ENCODE measurements around the gene XKR7. TPM values are rescaled to one million over a fixed set of nuclear protein-coding genes. Genes with fewer than 3 reads are reported as not detected.

Gene XKR7
- total and polyA plus RNA-seq, 2 donors (not counting 1 experiment from before 2014, with no cell fraction given): 0.05 to 0.12 TPM

DNA sequence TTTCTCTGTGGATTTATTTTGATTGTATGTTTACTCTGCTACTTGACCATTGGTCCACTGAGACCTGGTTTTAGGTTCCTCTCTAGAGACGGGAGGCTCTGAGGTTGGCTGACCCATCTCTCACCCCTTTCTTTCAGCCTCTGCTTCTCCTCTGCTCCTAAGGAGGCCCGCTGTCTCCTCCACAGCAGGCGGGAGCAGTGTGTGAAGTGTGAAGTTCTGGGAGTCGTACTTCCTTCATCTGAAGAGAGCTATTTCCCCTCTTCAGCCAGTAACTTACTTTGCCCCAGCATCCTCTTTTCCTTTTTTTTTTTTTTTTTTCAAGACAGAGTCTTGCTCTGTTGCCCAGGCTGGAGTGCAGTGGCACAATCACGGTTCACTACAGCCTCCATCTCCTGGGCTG is 37.2 kb upstream of the XKR7 start:
- Mint-ChIP-seq H3K4me1 (no peaks in the 10 kb centered on the region), H3K9me3 (ENCODE audit: insufficient read depth) (no peaks in the 10 kb centered on the region), H3K4me3 (no peak overlapping the region), H3K27me3 (peaks cover 5% of the 10 kb centered on the region), H3K27ac (no peak overlapping the region)
- Histone ChIP-seq H3K9me3 (ENCODE audit: control extremely low read depth in 1 of 3, control insufficient read depth in 2 of 3, insufficient read depth in 1 of 3, low read length in 2 of 3) (no peaks in the 10 kb centered on the region), H3K27me3 (replicated peaks in 1 of 4; ENCODE audit: control extremely low read depth in 1 of 4, control insufficient read depth in 3 of 4, insufficient read depth in 4 of 4, low read length in 3 of 4) (no peaks in the 10 kb centered on the region), H3K4me1 (ENCODE audit: control insufficient read depth in 2 of 2, insufficient read depth in 2 of 2, low read length in 2 of 2) (no peaks in the 10 kb centered on the region), H3K27ac (ENCODE audit: low read length in 2 of 2) (no peak overlapping the region), H3K4me3 (ENCODE audit: control extremely low read depth in 1 of 5, extremely low read depth in 1 of 5, insufficient read depth in 1 of 5, low read depth in 2 of 5, low read length in 4 of 5) (no peak overlapping the region), H3K36me3 (replicated peaks in 1 of 2; ENCODE audit: control extremely low read depth in 1 of 2, control insufficient read depth in 1 of 2, extremely low read depth in 1 of 2, insufficient read depth in 2 of 2, low read length in 1 of 2) (no peaks in the 10 kb centered on the region), H2AFZ (ENCODE audit: insufficient read depth, low read depth, low read length, poor library complexity, severe bottlenecking) (no peak overlapping the region), H3K9ac (ENCODE audit: low read length) (no peak overlapping the region), H4K20me1 (ENCODE audit: control insufficient read depth, insufficient read depth, low read length, poor library complexity, severe bottlenecking) (no peaks in the 10 kb centered on the region), H3K4me2 (replicated peaks; ENCODE audit: low read depth, low read length, poor library complexity, severe bottlenecking) (no peak overlapping the region), H3K79me2 (ENCODE audit: control insufficient read depth, insufficient read depth, low read length) (no peaks in the 10 kb centered on the region)
- DNase-seq: no peak
- TF ChIP-seq EZH2 (IDR thresholded peaks at IDR 0.05; ENCODE audit: borderline replicate concordance, insufficient read depth, low read depth, low read length, poor library complexity, severe bottlenecking): no peak
- ATAC-seq (ENCODE audit: low read depth): no peak
- intact Hi-C loops (cut with micrococcal nuclease): no loop called here
- CTCF ChIA-PET: interaction anchor here (1.5 kb wide), 1 partner anchor 79 kb away, joined by 3 read pairs; no protein-coding TSS in a partner anchor
- WGBS (ENCODE audit: insufficient coverage): 80% methylated on average over 1 of the region's 5 CpGs
- POLR2A ChIA-PET: no interaction called here

- Mint-ChIP-seq H3K27me3 (no peaks in the 10 kb centered on the region), H3K4me3 (no peak overlapping the region), H3K4me1 (no peaks in the 10 kb centered on the region), H3K9me3 (ENCODE audit: insufficient read depth) (no peaks in the 10 kb centered on the region), H3K27ac (no peak overlapping the region)
- Histone ChIP-seq H3K9me3 (ENCODE audit: control extremely low read depth in 1 of 3, control insufficient read depth in 2 of 3, insufficient read depth in 1 of 3, low read length in 2 of 3) (no peaks in the 10 kb centered on the region), H3K4me1 (ENCODE audit: control insufficient read depth in 2 of 2, insufficient read depth in 2 of 2, low read length in 2 of 2) (no peaks in the 10 kb centered on the region), H3K9ac (ENCODE audit: low read length) (no peak overlapping the region), H2AFZ (ENCODE audit: insufficient read depth, low read depth, low read length, poor library complexity, severe bottlenecking) (no peak overlapping the region), H4K20me1 (ENCODE audit: control insufficient read depth, insufficient read depth, low read length, poor library complexity, severe bottlenecking) (no peaks in the 10 kb centered on the region), H3K4me2 (replicated peaks; ENCODE audit: low read depth, low read length, poor library complexity, severe bottlenecking) (no peak overlapping the region), H3K27me3 (replicated peaks in 1 of 4; ENCODE audit: control extremely low read depth in 1 of 4, control insufficient read depth in 3 of 4, insufficient read depth in 4 of 4, low read length in 3 of 4) (no peaks in the 10 kb centered on the region), H3K4me3 (ENCODE audit: control extremely low read depth in 1 of 5, extremely low read depth in 1 of 5, insufficient read depth in 1 of 5, low read depth in 2 of 5, low read length in 4 of 5) (no peak overlapping the region), H3K79me2 (ENCODE audit: control insufficient read depth, insufficient read depth, low read length) (no peaks in the 10 kb centered on the region), H3K27ac (ENCODE audit: low read length in 2 of 2) (no peak overlapping the region), H3K36me3 (replicated peaks in 1 of 2; ENCODE audit: control extremely low read depth in 1 of 2, control insufficient read depth in 1 of 2, extremely low read depth in 1 of 2, insufficient read depth in 2 of 2, low read length in 1 of 2) (no peaks in the 10 kb centered on the region)
- intact Hi-C loops (cut with micrococcal nuclease): no loop called here
- 95% methylated on average over 8 of the region's 10 CpGs for WGBS (ENCODE audit: insufficient coverage)
- TF ChIP-seq EZH2 (IDR thresholded peaks at IDR 0.05; ENCODE audit: borderline replicate concordance, insufficient read depth, low read depth, low read length, poor library complexity, severe bottlenecking) (no peak), CTCF (IDR thresholded peaks at IDR 0.05) (no peak)
- ChIA-PET POLR2A (no interaction called here), CTCF (no interaction called here)
- no peak for DNase-seq
- no peak for ATAC-seq (ENCODE audit: low read depth)
Measured at GRCh38 chr20:31933698-31934097, 34.3 kb upstream of the XKR7 start.

All from B cell (primary cell).